ENCODE measurements around the gene CHPF.

CHPF gene

DNA sequence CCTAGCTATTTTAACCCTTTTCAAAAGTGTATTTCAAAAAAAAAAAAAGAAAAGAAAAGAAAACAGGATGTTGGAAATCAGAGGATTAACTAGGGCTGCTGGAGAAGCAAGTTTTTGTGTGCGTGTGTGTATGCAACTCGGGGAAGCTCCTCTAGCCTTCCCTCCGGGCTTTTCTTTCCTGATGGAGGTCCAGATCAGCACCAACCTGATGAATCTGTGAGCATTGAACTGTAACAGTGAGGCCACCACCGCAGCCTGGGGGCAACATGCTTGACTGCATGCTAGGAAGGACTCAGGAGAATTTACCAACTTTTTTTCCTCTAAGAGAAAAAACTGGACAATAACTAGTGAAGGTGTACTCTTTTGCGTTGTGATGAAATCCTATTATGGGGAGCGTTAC lies 25.4 kb upstream of the CHPF start:
- H3K4me3 ChIP-seq (ENCODE audit: low read depth, low read length) = no peak overlapping the region
- no peak for DNase-seq (ENCODE audit: low read depth)

DNA sequence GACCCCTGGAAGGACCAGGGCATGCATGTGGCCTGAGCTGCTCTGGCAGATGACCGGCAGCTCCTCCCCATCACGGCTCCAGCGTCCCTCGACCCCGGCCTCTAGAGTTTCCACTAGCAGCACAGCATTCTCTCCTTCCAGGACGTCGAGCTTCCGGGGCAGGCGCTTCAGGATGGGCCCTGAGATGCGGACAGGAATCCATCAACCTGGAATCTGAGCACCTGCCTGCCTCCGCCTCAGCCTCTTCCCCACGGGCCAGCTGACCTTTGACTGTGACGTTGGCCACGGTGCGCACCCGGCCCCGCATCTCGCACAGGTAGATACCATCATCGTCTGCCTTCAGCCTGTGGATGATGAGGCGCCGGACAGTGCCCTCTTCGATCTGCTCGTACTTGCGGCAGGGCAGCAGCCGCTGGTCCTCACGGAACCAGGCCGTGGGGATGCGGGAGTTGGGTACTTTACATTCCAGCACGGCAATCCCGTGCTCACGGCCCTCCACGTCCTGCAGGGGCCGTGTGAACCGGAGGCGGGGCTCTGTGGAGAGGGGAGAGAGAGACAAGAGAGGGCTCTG lies 24.3 kb upstream of the CHPF start:
- DNase-seq (ENCODE audit: low read depth) = no peak
- H3K4me3 ChIP-seq (ENCODE audit: low read depth, low read length) = no peak overlapping the region

DNA sequence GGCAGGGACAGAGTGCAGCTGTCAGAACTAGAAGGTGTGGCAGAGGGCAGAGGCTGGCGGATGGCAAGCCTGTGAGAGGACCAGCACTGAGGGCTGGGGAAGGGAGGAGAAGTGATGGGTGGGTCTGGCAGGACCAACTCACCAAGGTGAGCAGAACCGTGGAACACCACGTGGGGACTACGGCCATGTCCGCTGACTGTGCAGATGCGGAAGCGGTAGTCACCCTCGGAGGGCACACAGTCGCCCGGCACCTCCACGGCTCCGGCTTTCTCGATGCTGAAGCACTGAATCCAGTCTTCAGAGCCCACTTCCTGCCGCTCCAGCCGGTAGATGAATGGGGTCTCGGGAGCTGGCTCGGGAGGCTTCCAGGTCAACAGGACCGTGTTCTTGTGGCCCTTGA lies 23.5 kb upstream of the CHPF start:
- no peak for DNase-seq (ENCODE audit: low read depth)
- H3K4me3 ChIP-seq (ENCODE audit: low read depth, low read length) = no peak overlapping the region

DNA sequence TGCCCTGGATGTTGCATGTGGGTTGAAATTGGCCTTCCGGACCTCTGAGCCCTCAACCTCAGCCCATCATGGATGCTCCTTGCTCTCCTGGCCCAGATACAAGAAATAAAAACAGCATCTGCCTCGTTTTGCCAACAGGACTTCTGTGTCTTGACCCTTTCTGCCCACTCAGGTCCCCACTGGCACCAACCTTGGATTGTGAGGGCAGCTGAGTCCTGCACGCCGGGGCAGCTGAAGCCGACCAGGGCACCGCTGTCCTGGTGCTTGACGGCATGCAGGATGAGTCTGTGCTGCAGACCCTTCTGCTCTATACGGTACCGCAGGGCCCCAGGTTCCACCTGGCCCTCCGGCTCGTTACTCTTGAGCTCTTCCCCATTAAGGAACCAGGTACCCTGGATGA lies 23.0 kb upstream of the CHPF start:
- H3K4me3 ChIP-seq (ENCODE audit: low read depth, low read length) = no peak overlapping the region
- no peak for DNase-seq (ENCODE audit: low read depth)

DNA sequence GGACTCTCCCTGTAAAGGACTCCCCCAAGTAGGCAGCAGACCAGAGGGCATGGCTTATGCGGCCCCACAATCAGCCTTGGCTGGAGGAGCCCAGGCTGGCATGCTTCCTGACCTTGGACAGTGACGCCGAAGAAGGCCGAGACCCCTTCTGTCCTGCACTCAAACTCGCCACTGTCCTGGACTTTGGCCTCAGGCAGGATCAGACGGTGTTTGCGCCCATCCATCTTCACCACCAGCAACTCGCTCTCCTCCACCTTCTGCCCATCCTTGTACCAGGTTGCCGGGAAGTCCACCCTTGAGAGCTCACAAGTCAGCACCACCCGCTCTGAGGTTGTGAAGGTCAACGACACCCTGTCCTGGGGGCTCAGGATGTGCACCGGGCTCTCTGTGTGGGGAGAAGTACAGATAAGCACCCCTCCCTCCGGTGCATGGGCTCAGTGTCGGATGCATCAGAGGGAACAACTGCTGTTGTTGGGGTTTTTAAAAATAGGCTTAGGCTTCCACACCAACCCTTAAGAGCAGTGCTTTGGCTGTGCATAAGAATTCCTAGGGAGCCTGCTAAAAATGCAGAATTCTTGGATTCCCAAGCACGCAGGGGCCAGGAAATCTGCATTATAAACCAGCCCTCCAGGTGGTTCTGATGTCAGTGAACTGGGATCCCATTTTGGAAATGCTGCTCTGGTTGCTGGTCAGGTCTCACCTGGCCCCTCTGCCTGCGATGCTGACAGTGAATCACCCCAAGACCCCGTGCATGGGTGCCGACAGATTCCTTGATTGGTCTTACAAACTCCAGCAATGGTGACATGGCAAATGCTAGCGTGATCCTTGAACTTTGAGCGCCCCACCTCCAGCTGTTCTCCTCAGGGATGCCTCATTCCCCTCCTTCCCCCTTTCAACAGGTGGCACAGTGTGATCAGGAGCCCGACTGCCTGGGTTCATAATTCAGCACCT lies 21.8 kb upstream of the CHPF start:
- no peak for DNase-seq (ENCODE audit: low read depth)
- H3K4me3 ChIP-seq (ENCODE audit: low read depth, low read length) = no peak overlapping the region

DNA sequence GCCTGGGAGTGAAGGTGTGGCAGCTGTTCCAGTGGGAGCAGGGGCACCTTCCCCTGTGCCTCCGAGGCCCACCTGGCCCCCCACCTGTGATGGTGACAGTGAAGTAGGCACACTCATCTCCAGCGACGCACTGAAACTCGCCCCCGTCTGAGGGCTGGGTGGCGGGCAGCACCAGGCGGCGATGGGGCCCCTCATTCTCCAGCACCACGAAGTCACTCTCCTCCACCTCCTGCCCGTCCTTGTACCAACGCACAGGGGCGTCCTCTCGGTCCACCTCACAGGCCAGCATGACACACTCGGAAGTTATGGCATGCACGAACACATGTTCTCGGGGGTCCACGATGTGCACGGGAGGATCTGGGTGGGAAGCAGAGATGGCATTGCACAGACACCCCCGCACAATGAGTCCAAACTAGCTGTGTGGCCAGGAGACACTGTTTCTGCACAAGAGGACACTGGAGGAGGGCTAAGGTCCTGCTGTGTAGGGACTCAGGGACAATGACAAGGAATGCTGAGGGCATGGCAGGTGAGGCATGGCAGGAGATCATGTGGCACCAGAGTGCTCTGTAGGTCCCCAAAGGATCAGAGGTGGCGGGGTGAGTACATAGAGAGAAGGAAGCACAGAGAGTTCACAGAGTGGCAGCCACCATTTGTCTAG lies 19.8 kb upstream of the CHPF start:
- no peak for DNase-seq (ENCODE audit: low read depth)
- H3K4me3 ChIP-seq (ENCODE audit: low read depth, low read length) = no peak overlapping the region

DNA sequence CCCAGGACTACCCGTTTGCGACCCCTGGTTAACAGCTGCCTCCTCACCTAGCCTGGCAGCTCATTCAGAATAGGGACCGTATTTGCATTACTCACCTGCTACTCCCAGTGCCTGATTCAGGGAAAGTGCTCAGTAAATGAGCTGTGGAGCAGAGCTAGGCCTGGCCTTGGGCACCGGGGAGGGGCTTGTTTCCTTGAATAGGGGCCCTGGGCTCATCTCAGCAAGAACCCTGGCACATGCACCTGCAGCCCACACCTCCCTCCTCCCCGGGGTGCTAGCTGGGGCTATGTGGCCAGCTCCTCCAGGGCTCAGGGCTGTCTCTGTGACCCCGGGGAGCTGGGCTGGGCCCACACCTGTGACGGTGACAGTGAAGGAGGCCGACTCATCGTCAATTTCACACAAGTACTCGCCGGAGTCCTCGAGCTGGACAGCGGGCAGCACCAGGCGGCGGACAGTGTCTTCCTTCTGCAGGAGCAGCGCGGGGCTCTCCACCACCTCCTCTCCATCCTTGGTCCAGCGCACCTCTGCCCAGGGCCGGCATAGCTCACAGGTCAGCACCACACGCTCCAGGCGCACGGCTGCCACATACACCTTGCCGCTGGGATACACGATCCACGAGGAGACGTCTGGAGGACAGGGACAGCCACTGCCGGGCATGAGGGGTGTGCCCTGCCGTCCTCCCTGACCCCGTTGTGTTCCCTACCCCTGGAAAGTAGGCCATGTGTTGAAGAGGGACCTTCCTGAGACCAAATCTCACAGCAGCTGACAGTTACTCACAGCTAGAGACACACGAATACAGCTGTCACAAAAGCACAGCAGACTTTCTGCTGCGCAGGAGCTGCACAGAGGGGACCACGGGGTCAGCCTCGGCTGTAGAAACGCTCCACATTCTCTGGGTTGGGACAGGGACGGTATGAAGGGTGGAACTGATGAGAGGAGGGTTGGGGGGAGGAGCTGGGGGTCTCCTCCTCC lies 18.7 kb upstream of the CHPF start:
- DNase-seq (ENCODE audit: low read depth) = no peak
- no peak overlapping the region for H3K4me3 ChIP-seq (ENCODE audit: low read depth, low read length)

DNA sequence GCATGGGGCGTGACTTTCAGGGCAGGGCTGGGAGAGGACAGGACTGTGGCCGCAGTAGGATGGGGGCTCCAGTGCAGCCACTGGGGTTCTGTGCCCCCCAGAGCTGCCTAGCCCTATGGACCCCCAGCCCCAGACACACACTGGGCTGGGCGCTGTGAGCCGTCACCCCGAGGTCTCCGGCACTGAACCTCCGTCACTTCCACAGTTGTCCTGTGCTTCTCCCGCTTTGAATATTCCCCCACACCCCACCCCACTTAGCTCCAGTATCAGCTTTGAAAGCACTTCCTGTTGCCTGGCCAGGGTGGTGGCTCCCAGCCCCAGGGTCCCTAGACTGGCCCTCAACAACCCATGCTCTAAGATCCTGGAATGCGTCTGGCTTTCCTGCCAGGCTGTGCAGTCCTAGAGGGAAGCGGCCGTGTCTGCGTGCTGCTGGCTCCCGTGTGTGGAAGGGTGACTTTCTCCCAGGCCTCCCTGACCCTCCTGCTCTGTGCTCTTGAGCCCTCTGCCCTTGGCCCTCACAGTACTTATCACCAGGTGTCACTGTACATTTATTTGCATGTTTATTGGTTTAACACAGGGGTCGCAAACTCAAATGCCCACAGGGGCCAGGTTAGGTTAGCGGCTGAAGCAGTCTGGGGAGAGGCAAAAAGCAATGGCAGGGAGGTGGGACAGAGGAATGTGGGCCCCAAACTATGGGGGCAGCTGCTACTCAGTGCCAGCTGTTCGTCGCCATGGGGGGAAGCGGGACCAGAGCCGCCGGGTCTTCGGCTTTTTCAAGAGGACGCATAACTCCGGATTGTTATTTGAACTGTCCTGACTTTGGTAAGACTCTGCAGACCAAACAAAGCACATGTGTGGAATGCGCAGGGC lies 17.8 kb upstream of the CHPF start:
- DNase-seq (ENCODE audit: low read depth) = no peak
- H3K4me3 ChIP-seq (ENCODE audit: low read depth, low read length) = no peak overlapping the region

DNA sequence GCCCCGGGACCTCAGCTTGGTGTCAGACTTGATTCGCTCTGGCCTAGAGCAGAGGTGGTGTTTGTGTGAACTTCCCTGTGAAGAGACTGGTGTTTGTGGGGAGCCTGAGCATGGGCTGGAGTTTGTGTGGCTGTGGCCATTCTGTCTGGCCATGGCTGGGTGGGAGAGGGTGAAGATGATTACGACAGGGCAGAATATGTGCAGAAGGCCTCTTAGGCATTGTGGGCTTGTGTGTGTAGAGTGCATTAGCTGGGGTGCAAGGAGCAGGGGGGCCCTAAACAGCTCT lies 17.2 kb upstream of the CHPF start:
- DNase-seq (ENCODE audit: low read depth) = no peak
- H3K4me3 ChIP-seq (ENCODE audit: low read depth, low read length) = no peak overlapping the region

DNA sequence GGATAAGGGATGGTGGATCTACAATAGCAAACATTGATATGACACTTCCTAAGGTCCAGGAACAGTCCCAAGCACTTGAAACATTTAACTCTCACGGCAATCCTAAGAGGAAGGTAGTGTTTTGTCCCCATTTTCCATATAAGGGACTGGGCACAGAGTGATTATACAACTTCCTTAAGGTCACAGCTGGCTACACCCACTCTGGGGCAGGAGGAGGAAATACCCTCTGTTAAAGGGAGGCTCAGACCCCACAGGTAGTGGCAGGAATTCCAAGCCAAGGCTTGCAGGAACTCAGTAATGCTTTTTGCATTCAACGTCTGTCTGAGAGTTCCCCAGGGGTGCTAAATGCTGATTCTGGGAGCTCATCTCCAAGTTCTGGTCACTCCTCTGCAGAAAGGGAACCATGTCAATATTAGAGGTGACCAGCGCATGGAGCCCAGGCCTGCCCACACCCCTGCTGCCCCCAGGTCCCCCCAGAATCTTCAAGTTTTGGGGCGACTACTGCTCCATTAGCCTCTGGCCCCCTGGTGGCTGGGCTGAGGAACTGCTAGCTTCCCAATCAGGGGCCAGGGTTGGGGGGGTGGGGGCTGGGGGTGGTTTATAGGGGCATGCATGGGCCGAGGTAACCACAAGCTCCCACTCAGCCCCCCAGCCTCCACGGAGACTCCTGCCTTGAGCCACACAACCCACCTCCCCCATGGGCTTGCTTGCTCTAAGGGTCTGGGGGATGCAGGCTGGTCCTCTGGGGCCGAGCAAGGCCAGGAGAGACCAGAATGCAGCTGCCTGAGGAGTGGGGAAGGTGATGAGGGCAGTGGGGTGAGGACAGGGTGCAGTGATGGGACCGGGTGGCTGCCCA lies 16.7 kb upstream of the CHPF start:
- H3K4me3 ChIP-seq (ENCODE audit: low read depth, low read length) = no peak overlapping the region
- no peak for DNase-seq (ENCODE audit: low read depth)

DNA sequence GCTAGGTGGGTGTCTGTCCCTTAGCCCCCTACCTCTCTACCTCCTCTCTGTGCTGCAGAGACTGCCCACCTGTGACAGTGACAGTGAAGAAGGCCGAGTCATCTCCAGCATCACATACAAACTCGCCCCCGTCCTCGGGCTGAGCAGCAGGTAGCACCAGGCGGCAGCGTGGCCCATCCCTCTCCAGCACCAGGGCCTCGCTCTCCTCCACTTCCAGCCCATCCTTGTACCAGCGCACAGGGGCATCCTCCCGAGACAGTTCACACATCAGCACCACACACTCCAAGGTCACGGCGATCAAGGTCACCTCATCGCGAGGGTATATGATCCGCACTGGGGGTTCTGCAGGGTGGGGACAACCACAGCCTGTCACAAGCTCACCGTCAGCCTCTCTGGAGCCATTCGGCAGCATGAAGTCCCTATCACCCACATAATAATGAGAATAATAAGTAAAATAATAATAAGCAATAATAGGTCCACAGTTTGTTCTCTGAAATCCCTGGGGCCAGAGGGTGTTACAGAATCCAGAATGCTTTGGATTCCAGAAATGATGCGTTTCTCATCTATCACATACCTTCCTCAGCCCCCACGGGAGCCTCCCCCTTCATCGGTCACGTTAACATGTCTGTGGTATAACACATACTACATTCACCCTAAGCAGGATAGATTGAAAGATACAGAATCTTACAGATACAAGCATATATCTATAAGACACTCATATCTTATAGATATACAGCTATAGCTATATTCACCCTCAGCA lies 15.7 kb upstream of the CHPF start:
- DNase-seq (ENCODE audit: low read depth) = no peak
- no peak overlapping the region for H3K4me3 ChIP-seq (ENCODE audit: low read depth, low read length)

DNA sequence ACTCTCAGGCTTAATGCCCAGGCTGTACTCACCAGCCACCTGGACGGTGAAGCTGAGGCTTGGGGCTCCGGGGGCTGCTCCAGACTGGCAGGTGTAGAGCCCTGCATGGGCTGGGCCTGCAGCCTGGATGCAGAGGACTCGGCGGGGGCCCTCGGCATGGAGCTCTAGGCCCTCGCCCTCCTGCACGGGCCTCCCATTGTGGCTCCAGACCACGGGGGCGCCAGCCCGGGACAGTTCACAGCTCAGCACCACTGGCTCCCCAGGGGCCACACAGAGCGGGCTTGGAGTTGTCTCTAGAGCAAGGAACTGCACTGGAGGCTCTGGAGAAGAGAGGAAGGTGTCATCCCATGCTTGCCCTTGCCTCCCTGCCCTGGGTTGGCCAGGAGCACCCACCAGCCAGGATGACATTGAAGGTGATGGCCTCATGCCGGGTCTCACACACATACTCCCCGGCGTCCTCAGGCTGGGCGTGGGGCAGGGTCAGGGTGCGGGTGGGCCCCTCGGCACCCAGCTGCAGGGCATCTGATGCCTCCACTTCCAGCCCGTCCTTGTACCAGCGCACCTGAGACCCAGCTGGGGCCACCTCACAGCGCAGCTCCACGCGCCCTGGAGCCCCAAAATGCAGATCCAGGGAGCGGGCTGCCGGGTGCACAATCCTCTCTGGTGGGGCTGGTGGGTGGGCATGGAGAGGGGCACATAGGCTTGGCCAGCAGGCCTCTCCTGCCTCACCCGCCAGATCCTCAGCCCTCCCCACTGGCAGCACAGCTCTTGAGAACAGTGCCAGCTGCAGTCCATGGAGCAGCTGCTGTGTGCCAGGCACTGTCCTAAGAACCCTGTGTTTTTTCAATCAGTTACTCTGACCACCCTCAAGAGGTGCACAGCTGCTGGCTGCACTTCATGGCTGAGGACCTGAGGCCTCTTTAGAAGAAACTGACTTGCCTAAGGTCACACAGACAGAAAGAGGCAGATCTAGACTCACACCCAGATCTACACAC lies 14.5 kb upstream of the CHPF start:
- H3K4me3 ChIP-seq (ENCODE audit: low read depth, low read length) = no peak overlapping the region

DNA sequence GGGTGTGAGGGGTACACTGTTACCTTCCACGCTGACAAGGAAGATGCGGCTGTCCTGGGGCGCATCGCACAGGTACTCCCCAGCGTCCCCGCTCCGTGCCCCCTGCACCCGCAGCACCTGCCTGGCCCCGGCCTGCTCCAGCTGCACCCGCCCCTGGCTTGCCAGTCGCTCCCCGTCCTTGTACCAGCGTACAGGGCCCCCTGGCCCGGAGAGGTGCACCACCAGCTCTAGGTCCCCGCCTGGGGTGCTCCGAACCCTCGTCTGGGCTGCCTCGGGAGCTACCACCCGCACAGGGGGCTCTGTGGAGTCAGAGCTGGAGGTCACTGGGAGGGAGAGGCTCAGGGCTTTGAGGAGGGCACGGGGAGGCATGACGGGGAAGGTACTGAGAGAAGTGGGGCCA lies 13.7 kb upstream of the CHPF start:
- no peak for DNase-seq (ENCODE audit: low read depth)
- no peak overlapping the region for H3K4me3 ChIP-seq (ENCODE audit: low read depth, low read length)

More for the DNA sequence above, 14.5 kb upstream of the CHPF start:
- DNase-seq (ENCODE audit: low read depth) = no peak

DNA sequence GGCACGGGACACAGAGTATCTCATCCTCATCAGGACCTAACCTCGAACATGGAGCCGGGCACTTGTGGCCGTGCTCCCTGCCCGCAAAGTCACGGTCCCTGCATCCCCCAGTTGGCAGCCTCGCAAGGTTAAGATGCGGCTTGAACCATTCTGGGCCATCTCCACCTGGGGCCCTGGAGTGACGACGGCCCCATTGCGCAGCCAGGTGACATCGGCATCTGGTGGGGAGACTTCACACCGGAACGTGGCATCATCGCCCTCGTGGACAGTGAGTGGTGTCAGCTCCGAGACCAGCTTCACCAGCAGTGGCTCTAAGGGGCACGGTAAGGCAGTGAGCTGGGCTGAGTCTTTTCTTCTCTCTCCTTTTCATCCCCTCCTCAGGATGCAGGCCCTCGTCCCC lies 12.8 kb upstream of the CHPF start:
- no peak overlapping the region for H3K4me3 ChIP-seq (ENCODE audit: low read depth, low read length)
- no peak for DNase-seq (ENCODE audit: low read depth)

DNA sequence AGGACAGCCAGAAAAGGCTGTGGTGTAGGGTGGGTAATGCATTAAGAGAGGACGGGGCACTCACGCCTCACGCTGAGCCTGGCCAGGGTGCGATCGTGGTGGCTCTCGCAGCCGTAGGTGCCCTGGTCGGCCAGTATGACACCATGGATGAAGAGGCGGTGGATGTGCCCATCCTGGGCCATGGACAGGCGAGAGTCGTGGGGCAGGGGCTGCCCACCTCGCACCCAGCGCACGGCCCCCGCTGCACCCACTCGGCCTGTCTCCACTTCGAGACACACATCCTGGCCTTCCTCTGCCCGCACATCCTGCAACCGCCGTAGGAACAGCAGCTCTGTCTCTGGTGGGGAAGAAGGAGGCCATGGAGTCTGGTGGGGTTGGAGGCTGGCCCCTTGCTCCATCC lies 12.3 kb upstream of the CHPF start:
- DNase-seq (ENCODE audit: low read depth) = no peak

DNA sequence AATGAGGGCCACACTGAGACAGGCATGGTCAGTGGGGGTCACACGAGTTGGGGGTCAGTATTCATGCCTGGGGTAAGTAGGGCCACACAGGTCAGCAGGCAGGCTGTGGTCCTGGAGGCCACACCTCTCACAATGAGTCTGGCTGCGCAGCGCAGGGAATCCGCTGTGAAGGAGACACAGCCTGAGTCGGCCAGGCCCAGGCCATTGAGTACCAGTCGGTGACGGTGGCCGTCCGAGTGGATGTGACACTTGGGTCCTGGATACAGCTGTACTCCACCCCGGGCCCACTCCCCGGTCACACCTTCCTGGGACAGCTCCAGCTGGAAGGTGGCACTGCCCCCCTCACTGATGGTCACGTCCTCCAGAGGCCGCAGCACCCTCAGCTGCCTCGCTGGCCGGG lies 10.7 kb upstream of the CHPF start:
- no peak for DNase-seq (ENCODE audit: low read depth)
- H3K4me3 ChIP-seq (ENCODE audit: low read depth, low read length) = no peak overlapping the region

More for the DNA sequence above, 12.3 kb upstream of the CHPF start:
- H3K4me3 ChIP-seq (ENCODE audit: low read depth, low read length) = no peak overlapping the region
